PC-9 (cell line): Measurements from ENCODE around the gene TFIP11. TPM values are rescaled to one million over a fixed set of nuclear protein-coding genes. Genes with fewer than 3 reads are reported as not detected.
A peak's percentile ranks its signal among the peaks of the same experiment; 100 is the strongest.

Experiments used
- Bru-seq: library from RNA; stranded (reverse); fragments of 400-500 nt; gene quantifications from one replicate; lab custom pipeline; 2021; lab: Mats Ljungman, UMichigan
- BruChase-seq, 2 experiments: library from RNA; stranded (reverse); fragments of 400-500 nt; gene quantifications; one replicate each; lab custom pipeline; 2021; lab: Mats Ljungman, UMichigan
- BruUV-seq: library from RNA; stranded (reverse); fragments of 400-500 nt; replicated peaks from 2 replicates; lab custom pipeline; 2021; lab: Mats Ljungman, UMichigan
- CTCF ChIA-PET: fragments of 300-600 bp; sonication (Branson Sonifier 250); formaldehyde crosslinking; loops from one replicate; lab custom pipeline; 2022; ENCODE audit warnings: antibody characterized with exemption; lab: Charles Lee
- POLR2A ChIA-PET: fragments of 300-600 bp; sonication (Branson Sonifier 250); formaldehyde crosslinking; loops from one replicate; lab custom pipeline; 2022; ENCODE audit warnings: antibody characterized with exemption; ENCODE audit not compliant: unreplicated experiment; lab: Charles Lee
- DNase-seq, 2 experiments: peaks; one replicate each; pipeline versions ENCODE4 v3.0.0 to v3.0.0-alpha.2; 2015 to 2022; ENCODE audit warnings: mixed read lengths in 1 of 2
- H2AFZ ChIP-seq: fragments of 200-600 bp; sonication (generic); 2 replicates; pipeline ENCODE4 v1.8.1; 2017; ENCODE audit warnings: antibody characterized with exemption
- H3F3A ChIP-seq: fragments of 200-600 bp; sonication (generic); 2 replicates; pipeline ENCODE4 v1.8.1; 2017; ENCODE audit warnings: antibody characterized with exemption, mild to moderate bottlenecking, low read depth; ENCODE audit not compliant: insufficient read depth
- H3K27ac ChIP-seq: fragments of 200-600 bp; sonication (generic); 2 replicates; pipeline ENCODE4 v1.6.1; 2016; ENCODE audit warnings: mixed run types
- H3K27me3 ChIP-seq: fragments of 200-600 bp; sonication (generic); 2 replicates; pipeline ENCODE4 v1.6.1; 2016; ENCODE audit warnings: low read depth, mixed run types; ENCODE audit not compliant: insufficient read depth
- H3K36me3 ChIP-seq: fragments of 200-600 bp; sonication (generic); 2 replicates; pipeline ENCODE4 v1.6.1; 2016; ENCODE audit warnings: low read depth, mixed run types
- H3K4me1 ChIP-seq: fragments of 200-600 bp; sonication (generic); replicated peaks from 2 replicates; pipeline ENCODE4 v1.6.1; 2016; ENCODE audit warnings: mixed run types; ENCODE audit not compliant: insufficient read depth
- H3K4me2 ChIP-seq: fragments of 200-600 bp; sonication (generic); 2 replicates; pipeline ENCODE4 v1.6.1; 2017; ENCODE audit warnings: mixed run types
- H3K4me3 ChIP-seq: fragments of 200-600 bp; sonication (generic); 2 replicates; pipeline ENCODE4 v1.6.1; 2016; ENCODE audit warnings: mixed run types
- H3K79me2 ChIP-seq: fragments of 200-600 bp; sonication (generic); 2 replicates; pipeline ENCODE4 v1.6.1; 2017; ENCODE audit warnings: low read depth, mixed run types
- H3K9me2 ChIP-seq: fragments of 200-600 bp; sonication (generic); 2 replicates; pipeline ENCODE4 v1.8.1; 2017; ENCODE audit warnings: mild to moderate bottlenecking; ENCODE audit not compliant: insufficient read depth
- H3K9me3 ChIP-seq: fragments of 200-600 bp; sonication (generic); 2 replicates; pipeline ENCODE4 v1.8.1; 2016; ENCODE audit warnings: low read depth; ENCODE audit not compliant: insufficient read depth
- H4K20me1 ChIP-seq: fragments of 200-600 bp; sonication (generic); 2 replicates; pipeline ENCODE4 v1.8.1; 2017; ENCODE audit not compliant: insufficient read depth
- EZH2 ChIP-seq: fragments of 200-600 bp; sonication (generic); IDR thresholded peaks from 2 replicates; pipeline ENCODE4 v1.8.0; 2017; ENCODE audit warnings: antibody characterized with exemption, low read depth
- intact Hi-C: fragments of 100-400 bp; cut with micrococcal nuclease; formaldehyde crosslinking; loops from one replicate; pipeline ENCODE4 v1.10.0; 2022; ENCODE audit not compliant: unreplicated experiment
- long read RNA-seq: library from polyadenylated mRNA; stranded (forward); transcript quantifications from one replicate; pipeline ENCODE4 v2.0.0, GENCODE V29; 2022
- total RNA-seq: library from RNA; stranded (reverse); gene quantifications from 2 replicates; pipeline ENCODE4 v1.2.3, GENCODE V29; 2021
- TF ChIP-seq, protein P1 (sequence below): fragments of 200-600 bp; sonication (generic); conservative IDR thresholded peaks from 2 replicates; pipeline ENCODE4 v1.6.1; 2017; ENCODE audit warnings: mixed run types, antibody characterized with exemption, mild to moderate bottlenecking, moderate library complexity

The TFIP11 gene
- total RNA-seq (17.3 and 18.5 TPM in 2 replicates), Bru-seq, nascent RNA (percentile 66 among the genes with signal in this experiment), BruChase-seq, experiment 1, labeled RNA remaining after a 2-hour chase (percentile 66 among the genes with signal in this experiment), BruChase-seq, experiment 2, labeled RNA remaining after a 6-hour chase (percentile 75 among the genes with signal in this experiment)
- long read RNA-seq, transcript TFIP11-203 (14 exons, 2,974 nt), result minor isoform, 5 of 51 reads
- long read RNA-seq, transcript TFIP11-204 (15 exons, 3,586 nt), result major isoform, 31 of 51 reads
- long read RNA-seq, partial matches to known transcripts, result 2 of 51 reads
- long read RNA-seq, other reads (novel, unspliced or antisense), result 12 of 51 reads

DNA sequence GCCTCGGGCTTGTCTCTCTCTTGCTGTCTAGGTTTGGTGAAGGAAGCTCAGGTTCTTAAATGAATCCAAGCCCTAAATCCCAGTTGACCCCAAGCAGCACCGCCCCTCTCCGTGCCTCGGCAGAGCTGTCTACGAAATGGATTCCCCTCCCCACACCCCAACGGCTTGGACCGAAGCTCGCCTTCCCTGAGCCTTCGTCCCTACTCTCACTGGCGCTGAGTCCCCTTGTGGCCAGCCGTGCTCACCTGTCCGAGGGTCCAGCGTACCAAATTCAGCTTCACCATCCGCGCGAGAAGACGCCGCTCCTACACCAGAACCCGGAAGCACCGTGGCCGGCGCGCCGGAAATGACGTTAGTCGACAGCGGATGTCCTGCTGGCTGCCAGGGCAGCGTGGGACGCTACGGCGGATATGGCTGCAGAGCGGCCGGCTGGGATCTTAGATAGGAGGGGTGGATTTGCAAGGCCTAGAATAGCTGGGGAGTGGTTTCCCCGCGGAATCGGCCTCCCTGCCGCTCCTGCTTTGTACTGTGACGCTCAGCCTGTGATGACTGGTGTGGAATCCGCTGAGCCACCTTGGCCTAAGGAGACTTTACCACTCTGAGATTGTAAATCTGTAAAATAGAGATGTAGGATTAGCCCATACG lies at the start of gene TFIP11:
Gene TFIP11, minus strand, starts transcription at position 325 of the 645 bp plus-strand sequence. CDS start 2,201 bp downstream, outside the sequence.
- H3F3A ChIP-seq, result no peaks in the 10 kb centered on the region
- H2AFZ ChIP-seq, result peak within 1 kb of the TSS; percentile 96
- peak within 1 kb of the TSS; percentile 100 for H3K4me2 ChIP-seq
- H3K27ac ChIP-seq, result peak within 1 kb of the TSS; percentile 44
- peaks cover 15% of the 10 kb centered on the region for H3K4me1 ChIP-seq
- H4K20me1 ChIP-seq, result no peaks in the 10 kb centered on the region
- no peaks in the 10 kb centered on the region for H3K9me3 ChIP-seq
- H3K4me3 ChIP-seq, result peak within 1 kb of the TSS; percentile 95
- intact Hi-C loops, result loop anchor here (1.0 kb wide), 1 partner anchor 78 kb away; the partner anchor contains the start of gene TPST2
- H3K36me3 ChIP-seq, result 0 out of 2 replicates have a peak, but pooled peaks cover 8% of the 10 kb centered on the region
- ChIA-PET CTCF (no interaction called here), POLR2A (interaction anchor here (0.7 kb wide), 1 partner anchor 38 kb away, joined by 4 read pairs; no protein-coding TSS in a partner anchor)
- H3K27me3 ChIP-seq, result no peaks in the 10 kb centered on the region
- no peak for TF ChIP-seq EZH2
- TF ChIP-seq, protein P1, sequence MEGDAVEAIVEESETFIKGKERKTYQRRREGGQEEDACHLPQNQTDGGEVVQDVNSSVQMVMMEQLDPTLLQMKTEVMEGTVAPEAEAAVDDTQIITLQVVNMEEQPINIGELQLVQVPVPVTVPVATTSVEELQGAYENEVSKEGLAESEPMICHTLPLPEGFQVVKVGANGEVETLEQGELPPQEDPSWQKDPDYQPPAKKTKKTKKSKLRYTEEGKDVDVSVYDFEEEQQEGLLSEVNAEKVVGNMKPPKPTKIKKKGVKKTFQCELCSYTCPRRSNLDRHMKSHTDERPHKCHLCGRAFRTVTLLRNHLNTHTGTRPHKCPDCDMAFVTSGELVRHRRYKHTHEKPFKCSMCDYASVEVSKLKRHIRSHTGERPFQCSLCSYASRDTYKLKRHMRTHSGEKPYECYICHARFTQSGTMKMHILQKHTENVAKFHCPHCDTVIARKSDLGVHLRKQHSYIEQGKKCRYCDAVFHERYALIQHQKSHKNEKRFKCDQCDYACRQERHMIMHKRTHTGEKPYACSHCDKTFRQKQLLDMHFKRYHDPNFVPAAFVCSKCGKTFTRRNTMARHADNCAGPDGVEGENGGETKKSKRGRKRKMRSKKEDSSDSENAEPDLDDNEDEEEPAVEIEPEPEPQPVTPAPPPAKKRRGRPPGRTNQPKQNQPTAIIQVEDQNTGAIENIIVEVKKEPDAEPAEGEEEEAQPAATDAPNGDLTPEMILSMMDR, result no peak
- peak; percentile 82 to 90 for DNase-seq
- H3K79me2 ChIP-seq, result peaks cover 33% of the 10 kb centered on the region
- BruUV-seq, result no TSS peak
- H3K9me2 ChIP-seq, result no peaks in the 10 kb centered on the region

GRCh38 chr22:26561756-26562417 lies 49.6 kb upstream of the TFIP11 start:
- Histone ChIP-seq H3K4me3 (no peak overlapping the region), H3K36me3 (no peaks in the 10 kb centered on the region), H3K27me3 (no peaks in the 10 kb centered on the region), H3K9me3 (no peaks in the 10 kb centered on the region), H3K9me2 (no peaks in the 10 kb centered on the region), H2AFZ (no peak overlapping the region), H3K4me1 (no peaks in the 10 kb centered on the region), H3K4me2 (no peak overlapping the region), H3K79me2 (no peaks in the 10 kb centered on the region), H3K27ac (no peak overlapping the region), H3F3A (no peaks in the 10 kb centered on the region), H4K20me1 (no peaks in the 10 kb centered on the region)
- intact Hi-C loops, result no loop called here
- CTCF ChIA-PET, result no interaction called here
- DNase-seq, result no peak
- POLR2A ChIA-PET, result no interaction called here
- TF ChIP-seq EZH2, result no peak
- TF ChIP-seq, protein P1, result no peak
- no TSS peak for BruUV-seq

GRCh38 chr22:26559961-26560575 lies 47.8 kb upstream of the TFIP11 start:
- H3K27me3 ChIP-seq, result no peaks in the 10 kb centered on the region
- no peaks in the 10 kb centered on the region for H3F3A ChIP-seq
- intact Hi-C loops, result no loop called here
- H4K20me1 ChIP-seq, result no peaks in the 10 kb centered on the region
- H3K27ac ChIP-seq, result no peak overlapping the region
- CTCF ChIA-PET, result no interaction called here
- no peaks in the 10 kb centered on the region for H3K9me2 ChIP-seq
- POLR2A ChIA-PET, result no interaction called here
- H3K4me3 ChIP-seq, result no peak overlapping the region
- no peak for DNase-seq
- H3K4me1 ChIP-seq, result no peaks in the 10 kb centered on the region
- no peak overlapping the region for H3K4me2 ChIP-seq
- H3K9me3 ChIP-seq, result no peaks in the 10 kb centered on the region
- no peaks in the 10 kb centered on the region for H3K36me3 ChIP-seq
- no peak for TF ChIP-seq EZH2
- TF ChIP-seq, protein P1, result no peak
- BruUV-seq, result no TSS peak
- H3K79me2 ChIP-seq, result no peaks in the 10 kb centered on the region
- no peak overlapping the region for H2AFZ ChIP-seq
